ENCODE measurements around the gene GLYATL1. TPM values are rescaled to one million over a fixed set of nuclear protein-coding genes. Genes with fewer than 3 reads are reported as not detected.

The GLYATL1 gene, protein sequence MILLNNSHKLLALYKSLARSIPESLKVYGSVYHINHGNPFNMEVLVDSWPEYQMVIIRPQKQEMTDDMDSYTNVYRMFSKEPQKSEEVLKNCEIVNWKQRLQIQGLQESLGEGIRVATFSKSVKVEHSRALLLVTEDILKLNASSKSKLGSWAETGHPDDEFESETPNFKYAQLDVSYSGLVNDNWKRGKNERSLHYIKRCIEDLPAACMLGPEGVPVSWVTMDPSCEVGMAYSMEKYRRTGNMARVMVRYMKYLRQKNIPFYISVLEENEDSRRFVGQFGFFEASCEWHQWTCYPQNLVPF
- total RNA-seq: under 1 TPM in 1 of 5 donors, not detected in 4; 0.51 TPM
- 0.09 TPM for total RNA-seq (2013)
- total RNA-seq: 0 to 0.10 (median 0) reads per million in 29 experiments

DNA sequence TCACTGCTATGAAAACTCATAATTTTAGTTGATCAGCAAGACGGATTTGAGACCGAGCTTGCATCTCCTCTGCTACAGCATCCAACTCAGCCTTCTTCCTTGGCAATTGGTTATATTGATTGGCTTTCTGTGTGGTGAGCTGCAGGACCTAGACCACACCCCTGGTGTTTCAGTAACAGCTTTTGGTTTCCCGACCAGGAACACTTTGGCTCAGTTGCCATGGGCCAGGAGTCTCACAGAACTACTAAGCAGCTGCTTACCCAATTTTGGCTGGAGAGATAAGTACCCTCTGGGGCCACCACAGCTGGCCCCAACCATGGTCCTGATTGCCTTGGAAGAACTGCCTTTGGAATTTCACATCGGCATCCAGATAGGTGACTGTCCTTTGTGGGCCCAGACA is at the start of gene GLYATL1:
TSS of gene GLYATL1 (plus strand) at position 212 of the 400 bp plus-strand sequence. CDS start 7,600 bp downstream, outside the sequence.
- Histone ChIP-seq H3K9me3 (no peaks in the 10 kb centered on the region), H3K4me1 (ENCODE audit: control insufficient read depth in 1 of 2, extremely low read depth in 1 of 2, insufficient read depth in 2 of 2, low read length in 2 of 2) (no peaks in the 10 kb centered on the region), H3K27ac (ENCODE audit: low read length) (no peak within 1 kb of the TSS), H3K36me3 (ENCODE audit: control insufficient read depth in 2 of 2, extremely low read depth in 1 of 2, insufficient read depth in 1 of 2, low read length in 1 of 2) (no peaks in the 10 kb centered on the region), H3K27me3 (replicated peaks in 1 of 2; ENCODE audit: control insufficient read depth in 2 of 2, extremely low read depth in 1 of 2, insufficient read depth in 2 of 2, low read length in 1 of 2) (peaks cover 0 to 6% of the 10 kb centered on the region in 2 experiments), H3K4me3 (ENCODE audit: control insufficient read depth in 1 of 2, extremely low read depth in 1 of 2, low read length in 1 of 2) (no peak within 1 kb of the TSS)
- POLR2A ChIA-PET: no interaction called here
- H3K4me3 Mint-ChIP-seq: no peak within 1 kb of the TSS
- no peak for ATAC-seq (replicated peaks in 1 of 4)
- H3K36me3 Mint-ChIP-seq: no peaks in the 10 kb centered on the region
- H3K9me3 Mint-ChIP-seq: no peaks in the 10 kb centered on the region
- no peak within 1 kb of the TSS for H3K27ac Mint-ChIP-seq
- 55% methylated on average over 1 of the region's 4 CpGs for WGBS (ENCODE audit: insufficient coverage)
- CTCF ChIA-PET: no interaction called here
- peaks cover 4 to 9% of the 10 kb centered on the region in 2 donors for H3K27me3 Mint-ChIP-seq
- no peak for DNase-seq
- H3K4me1 Mint-ChIP-seq: no peaks in the 10 kb centered on the region

DNA sequence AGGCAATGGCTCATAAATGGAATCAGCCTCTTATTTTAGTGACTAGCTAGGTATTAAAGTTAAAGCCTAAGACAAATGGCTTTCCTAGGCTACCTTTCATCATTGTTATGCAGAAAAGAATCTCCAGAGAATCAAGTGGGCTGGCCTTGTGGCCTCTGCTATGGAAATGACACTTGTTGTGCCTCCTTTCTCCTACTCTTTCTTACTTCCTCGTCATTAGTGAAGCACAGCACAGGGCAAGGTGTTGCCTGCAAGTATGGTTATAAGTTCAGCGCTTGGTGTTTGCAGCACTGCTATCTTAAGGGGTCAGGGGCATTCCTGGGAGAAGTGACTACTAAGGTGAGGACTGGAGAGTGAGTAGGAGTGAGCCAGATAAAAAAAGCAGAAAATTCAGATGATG is 45.4 kb upstream of the GLYATL1 start:
- H3K36me3 Mint-ChIP-seq: no peaks in the 10 kb centered on the region
- no peaks in the 10 kb centered on the region for H3K4me1 Mint-ChIP-seq
- H3K4me3 ChIP-seq (ENCODE audit: control insufficient read depth in 1 of 2, extremely low read depth in 1 of 2, low read length in 1 of 2): no peak overlapping the region
- ChIA-PET CTCF (no interaction called here), POLR2A (no interaction called here)
- no peaks in the 10 kb centered on the region for H3K36me3 ChIP-seq (ENCODE audit: control insufficient read depth in 2 of 2, extremely low read depth in 1 of 2, insufficient read depth in 1 of 2, low read length in 1 of 2)
- H3K4me3 Mint-ChIP-seq: no peak overlapping the region
- DNase-seq: no peak
- no CpG with 5 or more reads among the region's 2 CpGs for WGBS (ENCODE audit: insufficient coverage)
- H3K27ac Mint-ChIP-seq: no peak overlapping the region
- H3K4me1 ChIP-seq (ENCODE audit: control insufficient read depth in 1 of 2, extremely low read depth in 1 of 2, insufficient read depth in 2 of 2, low read length in 2 of 2): no peaks in the 10 kb centered on the region
- no peaks in the 10 kb centered on the region for H3K9me3 ChIP-seq
- peaks cover 0 to 8% of the 10 kb centered on the region in 2 experiments for H3K27me3 ChIP-seq (replicated peaks in 1 of 2; ENCODE audit: control insufficient read depth in 2 of 2, extremely low read depth in 1 of 2, insufficient read depth in 2 of 2, low read length in 1 of 2)
- H3K27me3 Mint-ChIP-seq: peaks cover 17 to 27% of the 10 kb centered on the region in 2 donors
- no peak for ATAC-seq (replicated peaks in 1 of 4)
- H3K27ac ChIP-seq (ENCODE audit: low read length): no peak overlapping the region
- H3K9me3 Mint-ChIP-seq: peaks cover 0 to 3% (median 0%) of the 10 kb centered on the region in 3 donors

DNA sequence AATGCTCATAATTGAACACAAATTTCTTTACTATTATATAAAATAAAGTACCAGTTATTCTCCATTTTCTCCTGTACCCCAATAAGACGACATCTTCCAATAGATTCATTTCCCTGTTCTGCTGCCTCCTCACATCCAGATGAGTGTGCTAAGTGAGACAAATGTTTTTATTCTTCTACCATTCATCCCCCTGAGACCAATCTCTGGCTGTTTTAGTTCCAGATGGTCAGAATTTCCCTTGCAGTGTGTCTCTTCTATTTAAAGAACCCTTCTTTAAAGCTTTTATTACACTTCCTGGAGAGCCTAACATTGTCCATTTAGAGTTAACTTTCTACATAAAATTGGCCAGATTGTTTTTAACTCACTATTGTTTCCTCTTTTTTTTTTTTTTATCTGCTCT is 41.2 kb upstream of the GLYATL1 start:
- H3K27me3 Mint-ChIP-seq: peaks cover 42 to 46% of the 10 kb centered on the region in 2 donors
- Histone ChIP-seq H3K27ac (ENCODE audit: low read length) (no peak overlapping the region), H3K4me1 (ENCODE audit: control insufficient read depth in 1 of 2, extremely low read depth in 1 of 2, insufficient read depth in 2 of 2, low read length in 2 of 2) (no peaks in the 10 kb centered on the region), H3K4me3 (ENCODE audit: control insufficient read depth in 1 of 2, extremely low read depth in 1 of 2, low read length in 1 of 2) (no peak overlapping the region), H3K27me3 (replicated peaks in 1 of 2; ENCODE audit: control insufficient read depth in 2 of 2, extremely low read depth in 1 of 2, insufficient read depth in 2 of 2, low read length in 1 of 2) (peaks cover 0 to 17% of the 10 kb centered on the region in 2 experiments), H3K36me3 (ENCODE audit: control insufficient read depth in 2 of 2, extremely low read depth in 1 of 2, insufficient read depth in 1 of 2, low read length in 1 of 2) (no peaks in the 10 kb centered on the region), H3K9me3 (no peaks in the 10 kb centered on the region)
- ATAC-seq (replicated peaks in 1 of 4): no peak
- no peaks in the 10 kb centered on the region for H3K4me1 Mint-ChIP-seq
- no peaks in the 10 kb centered on the region for H3K36me3 Mint-ChIP-seq
- POLR2A ChIA-PET: no interaction called here
- no peaks in the 10 kb centered on the region for H3K9me3 Mint-ChIP-seq
- no peak overlapping the region for H3K27ac Mint-ChIP-seq
- DNase-seq: no peak
- H3K4me3 Mint-ChIP-seq: no peak overlapping the region
- WGBS (ENCODE audit: insufficient coverage): no CpG with 5 or more reads among the region's 1 CpG
- CTCF ChIA-PET: no interaction called here

DNA sequence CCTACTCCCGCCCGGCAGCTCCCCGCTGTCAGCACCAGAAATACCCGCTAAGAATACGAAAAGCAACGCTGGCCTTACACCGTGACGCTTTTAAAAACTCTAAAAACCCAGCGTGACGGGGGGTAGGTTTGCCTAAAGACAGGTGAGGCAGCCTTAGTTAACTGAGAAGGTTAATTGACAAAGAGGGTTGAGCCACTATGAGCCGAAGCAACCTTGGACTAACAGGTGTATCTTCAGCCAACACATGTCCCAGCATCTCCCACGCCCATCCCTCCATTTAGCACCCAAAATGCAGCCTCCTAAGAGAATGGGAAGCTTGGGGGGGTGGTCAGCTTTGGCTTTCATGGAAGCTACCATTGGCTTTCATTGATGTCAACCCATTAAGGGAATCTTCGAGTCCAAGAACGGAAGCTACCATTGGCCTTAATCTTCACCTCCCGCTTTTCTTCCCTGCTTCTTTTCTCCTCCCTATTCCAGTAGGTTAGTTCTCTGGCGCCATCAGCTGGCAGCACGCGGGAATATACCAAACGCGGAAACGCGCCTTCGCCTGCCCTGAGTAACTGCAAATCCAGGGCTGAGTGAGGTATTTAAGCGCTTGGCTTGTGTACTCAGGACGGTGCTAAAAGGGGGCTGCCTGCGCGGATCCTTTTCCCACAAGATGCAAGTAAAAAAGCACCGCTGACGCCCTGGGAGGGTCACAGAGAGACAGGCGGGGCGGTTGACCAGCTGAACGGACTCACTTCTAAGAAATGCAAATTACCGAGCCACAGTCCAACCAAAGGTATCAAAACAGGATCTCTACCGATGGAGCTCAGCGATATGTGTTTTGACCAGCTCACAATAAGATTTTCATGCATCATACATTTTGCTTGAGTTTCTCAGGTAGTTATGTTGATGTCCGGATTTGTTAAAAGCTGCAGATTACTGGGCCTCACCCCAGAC is 38.5 kb upstream of the GLYATL1 start:
- Mint-ChIP-seq H3K27me3 (peaks cover 56 to 64% of the 10 kb centered on the region in 2 donors), H3K36me3 (no peaks in the 10 kb centered on the region), H3K4me1 (no peaks in the 10 kb centered on the region), H3K4me3 (no peak overlapping the region), H3K27ac (no peak overlapping the region), H3K9me3 (no peaks in the 10 kb centered on the region)
- WGBS (ENCODE audit: insufficient coverage): 28% methylated on average over 16 of the region's 36 CpGs
- POLR2A ChIA-PET: no interaction called here
- Histone ChIP-seq H3K27me3 (replicated peaks in 1 of 2; ENCODE audit: control insufficient read depth in 2 of 2, extremely low read depth in 1 of 2, insufficient read depth in 2 of 2, low read length in 1 of 2) (peaks cover 2 to 28% of the 10 kb centered on the region in 2 experiments), H3K4me3 (ENCODE audit: control insufficient read depth in 1 of 2, extremely low read depth in 1 of 2, low read length in 1 of 2) (no peak overlapping the region), H3K36me3 (ENCODE audit: control insufficient read depth in 2 of 2, extremely low read depth in 1 of 2, insufficient read depth in 1 of 2, low read length in 1 of 2) (no peaks in the 10 kb centered on the region), H3K27ac (ENCODE audit: low read length) (no peak overlapping the region), H3K4me1 (ENCODE audit: control insufficient read depth in 1 of 2, extremely low read depth in 1 of 2, insufficient read depth in 2 of 2, low read length in 2 of 2) (no peaks in the 10 kb centered on the region), H3K9me3 (no peaks in the 10 kb centered on the region)
- CTCF ChIA-PET: no interaction called here
- DNase-seq (peak in 10 of 35 experiments; percentile 2 to 19 (median 7)), ATAC-seq (replicated peaks in 1 of 4) (no peak)

DNA sequence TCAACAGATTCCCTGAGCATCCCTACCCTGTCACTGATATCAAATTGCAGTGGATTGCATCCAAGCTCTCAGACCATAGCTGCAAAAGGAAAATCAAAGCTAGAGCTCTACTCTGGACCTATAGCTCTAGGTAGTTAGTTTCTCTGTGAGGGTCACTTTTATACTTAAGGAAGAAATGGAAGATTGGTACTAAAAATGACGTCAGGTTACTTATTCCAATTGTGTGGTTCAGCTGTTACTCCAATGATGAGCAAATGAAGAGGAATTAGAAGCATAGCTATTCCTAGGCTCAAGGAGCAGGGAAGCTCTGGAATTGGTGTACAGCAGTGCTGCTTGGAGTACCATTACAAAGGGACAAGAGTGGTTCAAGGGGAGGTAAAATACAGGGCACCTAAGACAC is 36.4 kb upstream of the GLYATL1 start:
- Histone ChIP-seq H3K4me1 (ENCODE audit: control insufficient read depth in 1 of 2, extremely low read depth in 1 of 2, insufficient read depth in 2 of 2, low read length in 2 of 2) (no peaks in the 10 kb centered on the region), H3K27ac (ENCODE audit: low read length) (no peak overlapping the region), H3K27me3 (replicated peaks in 1 of 2; ENCODE audit: control insufficient read depth in 2 of 2, extremely low read depth in 1 of 2, insufficient read depth in 2 of 2, low read length in 1 of 2) (peaks cover 2 to 34% of the 10 kb centered on the region in 2 experiments), H3K4me3 (ENCODE audit: control insufficient read depth in 1 of 2, extremely low read depth in 1 of 2, low read length in 1 of 2) (no peak overlapping the region), H3K9me3 (no peaks in the 10 kb centered on the region), H3K36me3 (ENCODE audit: control insufficient read depth in 2 of 2, extremely low read depth in 1 of 2, insufficient read depth in 1 of 2, low read length in 1 of 2) (no peaks in the 10 kb centered on the region)
- DNase-seq: no peak
- H3K9me3 Mint-ChIP-seq: no peaks in the 10 kb centered on the region
- ChIA-PET CTCF (no interaction called here), POLR2A (no interaction called here)
- H3K4me1 Mint-ChIP-seq: no peaks in the 10 kb centered on the region
- H3K4me3 Mint-ChIP-seq: no peak overlapping the region
- WGBS (ENCODE audit: insufficient coverage): 67% methylated on average over 1 of the region's 1 CpG
- no peak overlapping the region for H3K27ac Mint-ChIP-seq
- ATAC-seq (replicated peaks in 1 of 4): no peak
- H3K36me3 Mint-ChIP-seq: no peaks in the 10 kb centered on the region
- peaks cover 71 to 74% of the 10 kb centered on the region in 2 donors for H3K27me3 Mint-ChIP-seq

DNA sequence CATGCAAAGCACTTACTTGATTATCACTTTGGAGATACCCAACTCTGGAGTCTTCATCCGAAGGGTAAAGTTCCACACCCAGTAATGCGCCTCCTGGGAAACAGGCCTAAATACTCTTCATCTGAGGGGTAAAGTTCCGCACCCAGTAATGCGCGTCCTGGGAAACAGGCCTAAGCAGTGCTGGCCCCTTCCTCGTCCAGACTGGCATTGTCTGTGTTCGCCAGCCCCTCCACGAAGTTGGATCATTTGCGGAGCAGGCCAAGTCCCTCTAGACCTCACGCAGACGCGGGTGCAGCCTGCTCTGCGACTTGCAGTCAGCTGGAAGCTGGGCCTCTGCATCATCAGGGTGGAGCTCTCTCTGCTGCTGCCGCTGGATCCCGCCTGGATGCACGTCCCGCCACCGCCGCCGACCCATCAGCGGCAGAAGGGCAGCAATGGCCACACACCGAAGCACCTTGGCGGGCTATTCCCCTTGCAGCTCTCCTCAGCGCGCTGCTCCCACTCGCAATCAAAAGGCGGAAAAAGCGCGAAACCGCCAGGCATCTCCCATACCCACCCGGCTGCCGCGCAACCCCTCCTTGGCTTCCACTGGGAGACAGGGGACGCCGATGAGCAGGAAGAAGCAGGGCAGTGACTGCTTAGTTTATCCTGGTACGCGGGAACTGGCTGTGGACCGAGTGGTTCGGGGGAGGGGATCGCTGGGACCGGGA is 34.1 kb upstream of the GLYATL1 start:
- H3K4me1 ChIP-seq (ENCODE audit: control insufficient read depth in 1 of 2, extremely low read depth in 1 of 2, insufficient read depth in 2 of 2, low read length in 2 of 2): no peaks in the 10 kb centered on the region
- no peaks in the 10 kb centered on the region for H3K9me3 Mint-ChIP-seq
- H3K4me1 Mint-ChIP-seq: no peaks in the 10 kb centered on the region
- ChIA-PET CTCF (no interaction called here), POLR2A (no interaction called here)
- H3K27me3 ChIP-seq (replicated peaks in 1 of 2; ENCODE audit: control insufficient read depth in 2 of 2, extremely low read depth in 1 of 2, insufficient read depth in 2 of 2, low read length in 1 of 2): peaks cover 2 to 30% of the 10 kb centered on the region in 2 experiments
- no peak for ATAC-seq (replicated peaks in 1 of 4)
- peaks cover 70 to 75% of the 10 kb centered on the region in 2 donors for H3K27me3 Mint-ChIP-seq
- H3K27ac Mint-ChIP-seq: no peak overlapping the region
- 20% methylated on average over 30 of the region's 41 CpGs for WGBS (ENCODE audit: insufficient coverage)
- H3K27ac ChIP-seq (ENCODE audit: low read length): no peak overlapping the region
- no peaks in the 10 kb centered on the region for H3K36me3 Mint-ChIP-seq
- no peak for DNase-seq
- no peaks in the 10 kb centered on the region for H3K36me3 ChIP-seq (ENCODE audit: control insufficient read depth in 2 of 2, extremely low read depth in 1 of 2, insufficient read depth in 1 of 2, low read length in 1 of 2)
- no peaks in the 10 kb centered on the region for H3K9me3 ChIP-seq
- H3K4me3 ChIP-seq (ENCODE audit: control insufficient read depth in 1 of 2, extremely low read depth in 1 of 2, low read length in 1 of 2): no peak overlapping the region
- H3K4me3 Mint-ChIP-seq: no peak overlapping the region
